ENCODE results near the gene CRYGA. TPM values are rescaled to one million over a fixed set of nuclear protein-coding genes. Genes with fewer than 3 reads are reported as not detected.
"Not testable (repeated sequence)": the region's sequence is repeated elsewhere in the genome, so short reads cannot be mapped to it uniquely, and the experiment has no call there.

The CRYGA gene
- total and polyA plus RNA-seq, 2 donors (not counting 1 experiment from before 2014, with no cell fraction given), result not detected

- H3K9ac ChIP-seq (ENCODE audit: low read length), result no peak overlapping the region
- no peaks in the 10 kb centered on the region for H4K20me1 ChIP-seq (ENCODE audit: control insufficient read depth, insufficient read depth, low read length, poor library complexity, severe bottlenecking)
- intact Hi-C loops (cut with micrococcal nuclease), result no loop called here
- ATAC-seq (ENCODE audit: low read depth), result no peak
- DNase-seq, result no peak
- Mint-ChIP-seq H3K4me1 (peaks cover 11% of the 10 kb centered on the region), H3K9me3 (ENCODE audit: insufficient read depth) (no peaks in the 10 kb centered on the region), H3K27me3 (peaks cover 35% of the 10 kb centered on the region), H3K4me3 (no peak overlapping the region), H3K27ac (no peak overlapping the region)
- H3K9me3 ChIP-seq (ENCODE audit: control extremely low read depth in 1 of 3, control insufficient read depth in 2 of 3, insufficient read depth in 1 of 3, low read length in 2 of 3), result no peaks in the 10 kb centered on the region
- no peaks in the 10 kb centered on the region for H3K36me3 ChIP-seq (replicated peaks in 1 of 2; ENCODE audit: control extremely low read depth in 1 of 2, control insufficient read depth in 1 of 2, extremely low read depth in 1 of 2, insufficient read depth in 2 of 2, low read length in 1 of 2)
- H2AFZ ChIP-seq (ENCODE audit: insufficient read depth, low read depth, low read length, poor library complexity, severe bottlenecking), result no peak overlapping the region
- H3K4me3 ChIP-seq (ENCODE audit: control extremely low read depth in 1 of 5, extremely low read depth in 1 of 5, insufficient read depth in 1 of 5, low read depth in 2 of 5, low read length in 4 of 5), result no peak overlapping the region
- peaks cover 0 to 8% of the 10 kb centered on the region in 2 donors for H3K4me1 ChIP-seq (ENCODE audit: control insufficient read depth in 2 of 2, insufficient read depth in 2 of 2, low read length in 2 of 2)
- TF ChIP-seq EZH2 (IDR thresholded peaks at IDR 0.05; ENCODE audit: borderline replicate concordance, insufficient read depth, low read depth, low read length, poor library complexity, severe bottlenecking), result no peak
- TF ChIP-seq CTCF (IDR thresholded peaks at IDR 0.05), result no peak
- no peak overlapping the region for H3K4me2 ChIP-seq (replicated peaks; ENCODE audit: low read depth, low read length, poor library complexity, severe bottlenecking)
- WGBS (ENCODE audit: insufficient coverage), result no CpG with 5 or more reads among the region's 1 CpG
- POLR2A ChIA-PET, result no interaction called here
- no peaks in the 10 kb centered on the region for H3K79me2 ChIP-seq (ENCODE audit: control insufficient read depth, insufficient read depth, low read length)
- no peak overlapping the region for H3K27ac ChIP-seq (ENCODE audit: low read length in 2 of 2)
- peaks cover 0 to 16% (median 12%) of the 10 kb centered on the region in 4 experiments for H3K27me3 ChIP-seq (replicated peaks in 1 of 4; ENCODE audit: control extremely low read depth in 1 of 4, control insufficient read depth in 3 of 4, insufficient read depth in 4 of 4, low read length in 3 of 4)
- CTCF ChIA-PET, result no interaction called here
Observed at GRCh38 chr2:208122248-208122647, 41.1 kb downstream of the CRYGA start.

GRCh38 chr2:208118918-208119317, 44.5 kb downstream of the CRYGA start:
- intact Hi-C loops (cut with micrococcal nuclease), result no loop called here
- DNase-seq (no peak), ATAC-seq (ENCODE audit: low read depth) (no peak)
- peaks cover 14% of the 10 kb centered on the region for H3K27me3 Mint-ChIP-seq
- H3K27ac Mint-ChIP-seq, result no peak overlapping the region
- Histone ChIP-seq H3K79me2 (ENCODE audit: control insufficient read depth, insufficient read depth, low read length) (no peaks in the 10 kb centered on the region), H3K27ac (ENCODE audit: low read length in 2 of 2) (no peak overlapping the region), H3K9ac (ENCODE audit: low read length) (no peak overlapping the region), H3K27me3 (replicated peaks in 1 of 4; ENCODE audit: control extremely low read depth in 1 of 4, control insufficient read depth in 3 of 4, insufficient read depth in 4 of 4, low read length in 3 of 4) (peaks cover 0 to 7% (median 3%) of the 10 kb centered on the region in 4 experiments), H4K20me1 (ENCODE audit: control insufficient read depth, insufficient read depth, low read length, poor library complexity, severe bottlenecking) (no peaks in the 10 kb centered on the region), H3K4me2 (replicated peaks; ENCODE audit: low read depth, low read length, poor library complexity, severe bottlenecking) (no peak overlapping the region), H2AFZ (ENCODE audit: insufficient read depth, low read depth, low read length, poor library complexity, severe bottlenecking) (no peak overlapping the region), H3K9me3 (ENCODE audit: control extremely low read depth in 1 of 3, control insufficient read depth in 2 of 3, insufficient read depth in 1 of 3, low read length in 2 of 3) (no peaks in the 10 kb centered on the region), H3K4me3 (ENCODE audit: control extremely low read depth in 1 of 5, extremely low read depth in 1 of 5, insufficient read depth in 1 of 5, low read depth in 2 of 5, low read length in 4 of 5) (no peak overlapping the region), H3K4me1 (ENCODE audit: control insufficient read depth in 2 of 2, insufficient read depth in 2 of 2, low read length in 2 of 2) (no peaks in the 10 kb centered on the region), H3K36me3 (replicated peaks in 1 of 2; ENCODE audit: control extremely low read depth in 1 of 2, control insufficient read depth in 1 of 2, extremely low read depth in 1 of 2, insufficient read depth in 2 of 2, low read length in 1 of 2) (no peaks in the 10 kb centered on the region)
- ChIA-PET CTCF (no interaction called here), POLR2A (no interaction called here)
- TF ChIP-seq EZH2 (IDR thresholded peaks at IDR 0.05; ENCODE audit: borderline replicate concordance, insufficient read depth, low read depth, low read length, poor library complexity, severe bottlenecking) (no peak), CTCF (IDR thresholded peaks at IDR 0.05) (no peak)
- peaks cover 3% of the 10 kb centered on the region for H3K4me1 Mint-ChIP-seq
- H3K4me3 Mint-ChIP-seq, result no peak overlapping the region
- WGBS (ENCODE audit: insufficient coverage), result 100% methylated on average over 1 of the region's 3 CpGs
- no peaks in the 10 kb centered on the region for H3K9me3 Mint-ChIP-seq (ENCODE audit: insufficient read depth)

DNA sequence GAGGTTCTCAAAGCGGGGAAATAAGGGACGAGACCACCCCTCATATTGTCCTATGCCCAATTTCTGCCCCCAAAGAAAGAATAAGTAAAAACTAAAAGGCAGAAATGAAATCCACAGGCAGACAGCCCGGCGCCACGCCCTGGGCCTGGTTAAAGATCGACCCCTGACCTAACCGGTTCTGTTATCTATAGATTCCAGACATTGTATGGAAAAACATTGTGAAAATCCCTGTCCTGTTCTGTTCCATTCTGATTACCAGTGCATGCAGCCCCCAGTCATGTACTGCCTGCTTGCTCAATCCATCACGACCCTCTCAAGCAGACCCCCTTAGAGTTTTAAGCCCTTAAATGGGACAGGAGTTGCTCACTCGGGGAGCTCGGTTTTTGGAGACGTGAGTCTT, 46.0 kb downstream of the CRYGA start:
- intact Hi-C loops (cut with micrococcal nuclease); H3K9me3 Mint-ChIP-seq (ENCODE audit: insufficient read depth); ATAC-seq (ENCODE audit: low read depth); H3K27me3 ChIP-seq (replicated peaks in 1 of 4; ENCODE audit: control extremely low read depth in 1 of 4, control insufficient read depth in 3 of 4, insufficient read depth in 4 of 4, low read length in 3 of 4); H3K4me1 Mint-ChIP-seq; H3K4me3 Mint-ChIP-seq; H3K4me3 ChIP-seq (ENCODE audit: control extremely low read depth in 1 of 5, extremely low read depth in 1 of 5, insufficient read depth in 1 of 5, low read depth in 2 of 5, low read length in 4 of 5); POLR2A ChIA-PET; H3K79me2 ChIP-seq (ENCODE audit: control insufficient read depth, insufficient read depth, low read length); H3K27ac Mint-ChIP-seq; H2AFZ ChIP-seq (ENCODE audit: insufficient read depth, low read depth, low read length, poor library complexity, severe bottlenecking); H3K4me1 ChIP-seq (ENCODE audit: control insufficient read depth in 2 of 2, insufficient read depth in 2 of 2, low read length in 2 of 2); H3K9ac ChIP-seq (ENCODE audit: low read length); DNase-seq; H4K20me1 ChIP-seq (ENCODE audit: control insufficient read depth, insufficient read depth, low read length, poor library complexity, severe bottlenecking); H3K36me3 ChIP-seq (replicated peaks in 1 of 2; ENCODE audit: control extremely low read depth in 1 of 2, control insufficient read depth in 1 of 2, extremely low read depth in 1 of 2, insufficient read depth in 2 of 2, low read length in 1 of 2); H3K27ac ChIP-seq (ENCODE audit: low read length in 2 of 2); H3K9me3 ChIP-seq (ENCODE audit: control extremely low read depth in 1 of 3, control insufficient read depth in 2 of 3, insufficient read depth in 1 of 3, low read length in 2 of 3); H3K4me2 ChIP-seq (replicated peaks; ENCODE audit: low read depth, low read length, poor library complexity, severe bottlenecking): not testable (repeated sequence)
- 98% methylated on average over 7 of the region's 11 CpGs for WGBS (ENCODE audit: insufficient coverage)
- H3K27me3 Mint-ChIP-seq, result peaks cover 12% of the 10 kb centered on the region
- CTCF ChIA-PET, result interaction anchor here (0.6 kb wide), 1 partner anchor 1239 kb away, joined by 5 read pairs; no protein-coding TSS in a partner anchor

All from B cell (primary cell).